Epithelial cell of esophagus (primary cell): ENCODE measurements around the gene REC8.

ENCODE experiments used
- DNase-seq: peaks from one replicate; pipeline ENCODE4 v3.0.0; 2010; ENCODE audit warnings: low read depth
- H3K4me3 ChIP-seq: 2 replicates; pipeline ENCODE4 v1.5.1; 2011; ENCODE audit warnings: mild to moderate bottlenecking, low read length, control low read depth
- CTCF ChIP-seq: IDR thresholded peaks from 2 replicates; pipeline ENCODE4 v1.5.1; 2011; ENCODE audit warnings: low read depth, mild to moderate bottlenecking, low read length, control low read depth, inconsistent platforms; ENCODE audit not compliant: insufficient read depth; ENCODE audit errors: missing control alignments

Gene REC8

GRCh38 chr14:24150993-24151392 lies 20.9 kb upstream of the REC8 start:
- no peak for DNase-seq
- no peak overlapping the region for H3K4me3 ChIP-seq
- TF ChIP-seq CTCF = no peak

GRCh38 chr14:24151404-24152080 lies 20.3 kb upstream of the REC8 start:
- TF ChIP-seq CTCF = no peak
- no peak for DNase-seq
- H3K4me3 ChIP-seq = no peak overlapping the region

- no peak for DNase-seq
- no peak overlapping the region for H3K4me3 ChIP-seq
- TF ChIP-seq CTCF = no peak
These were observed 16.8 kb upstream of the REC8 start for GRCh38 chr14:24155100-24155499.

- H3K4me3 ChIP-seq = no peak overlapping the region
- no peak for TF ChIP-seq CTCF
- DNase-seq = no peak
These were observed 15.0 kb upstream of the REC8 start for GRCh38 chr14:24156840-24157239.

GRCh38 chr14:24157331-24157730 lies 14.5 kb upstream of the REC8 start:
- H3K4me3 ChIP-seq = no peak overlapping the region
- no peak for DNase-seq
- TF ChIP-seq CTCF = no peak

GRCh38 chr14:24159777-24160498 lies 11.9 kb upstream of the REC8 start:
- DNase-seq = no peak
- no peak overlapping the region for H3K4me3 ChIP-seq
- no peak for TF ChIP-seq CTCF

GRCh38 chr14:24160499-24160849 lies 11.4 kb upstream of the REC8 start:
- no peak for DNase-seq
- H3K4me3 ChIP-seq = no peak overlapping the region
- TF ChIP-seq CTCF = no peak
